ENCODE measurements around the gene GRIK2. TPM values are rescaled to one million over a fixed set of nuclear protein-coding genes. Genes with fewer than 3 reads are reported as not detected.

Gene GRIK2
- total RNA-seq, 1 experiment from 2014 or later: 0.70 TPM

DNA sequence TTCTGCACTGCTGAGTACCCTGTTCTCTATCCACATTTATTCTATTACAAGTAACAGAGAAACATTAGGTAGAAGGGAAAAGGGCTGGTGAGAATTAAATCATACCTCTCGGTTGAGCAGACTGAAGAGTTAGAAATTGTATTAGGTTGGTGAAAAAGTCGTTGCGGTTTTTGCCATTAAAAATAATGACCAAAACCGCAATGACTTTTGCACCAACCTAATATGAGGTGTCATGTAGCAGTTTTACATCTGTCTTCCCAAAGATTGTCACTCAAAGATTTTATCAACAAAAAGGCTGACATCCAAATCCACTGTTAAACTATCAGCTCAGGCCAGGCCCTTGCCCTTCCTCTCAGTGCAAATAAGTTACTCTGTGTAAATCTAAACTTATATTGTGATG is 28.3 kb upstream of the GRIK2 start:
- no peak overlapping the region for H3T11ph ChIP-seq (ENCODE audit: low read length)
- H3K14ac ChIP-seq (ENCODE audit: insufficient read depth, low read length): no peak overlapping the region
- H3K56ac ChIP-seq (ENCODE audit: insufficient read length, low read depth, low read length): no peak overlapping the region
- H3K79me1 ChIP-seq (ENCODE audit: insufficient read depth, low read depth, low read length, poor library complexity, severe bottlenecking): no peaks in the 10 kb centered on the region
- H4K91ac ChIP-seq (ENCODE audit: insufficient read length, low read depth, low read length): no peak overlapping the region
- H2AFZ ChIP-seq (ENCODE audit: low read length): no peak overlapping the region
- no peak overlapping the region for H3K4ac ChIP-seq (ENCODE audit: low read depth, low read length)
- H4K20me1 ChIP-seq (ENCODE audit: control insufficient read depth, insufficient read depth, insufficient read length): no peaks in the 10 kb centered on the region
- H3K9me3 ChIP-seq (ENCODE audit: control insufficient read depth, low read depth, low read length): no peaks in the 10 kb centered on the region
- no peak overlapping the region for H2BK20ac ChIP-seq (ENCODE audit: low read depth, low read length, poor library complexity, severe bottlenecking)
- H3K23ac ChIP-seq (ENCODE audit: insufficient read length, low read depth, low read length): no peak overlapping the region
- H3K9ac ChIP-seq (ENCODE audit: extremely low read depth, insufficient read length, low read length): no peak overlapping the region
- H4K5ac ChIP-seq (ENCODE audit: insufficient read length, low read depth, low read length): no peak overlapping the region
- H2BK5ac ChIP-seq (ENCODE audit: insufficient read length, low read length): no peak overlapping the region
- Mint-ChIP-seq H3K36me3 (ENCODE audit: insufficient read depth in 1 of 3, low read depth in 3 of 3) (no peaks in the 10 kb centered on the region), H3K4me1 (no peaks in the 10 kb centered on the region), H3K27ac (no peak overlapping the region), H3K9me3 (no peaks in the 10 kb centered on the region), H3K27me3 (ENCODE audit: low read depth) (no peaks in the 10 kb centered on the region), H3K4me3 (no peak overlapping the region)
- no CpG with 5 or more reads among the region's 4 CpGs for WGBS (ENCODE audit: extremely low coverage, insufficient read length, low lambda C conversion rate)
- no peaks in the 10 kb centered on the region for H3K27me3 ChIP-seq (ENCODE audit: insufficient read depth, low read length)
- TF ChIP-seq, protein P1, sequence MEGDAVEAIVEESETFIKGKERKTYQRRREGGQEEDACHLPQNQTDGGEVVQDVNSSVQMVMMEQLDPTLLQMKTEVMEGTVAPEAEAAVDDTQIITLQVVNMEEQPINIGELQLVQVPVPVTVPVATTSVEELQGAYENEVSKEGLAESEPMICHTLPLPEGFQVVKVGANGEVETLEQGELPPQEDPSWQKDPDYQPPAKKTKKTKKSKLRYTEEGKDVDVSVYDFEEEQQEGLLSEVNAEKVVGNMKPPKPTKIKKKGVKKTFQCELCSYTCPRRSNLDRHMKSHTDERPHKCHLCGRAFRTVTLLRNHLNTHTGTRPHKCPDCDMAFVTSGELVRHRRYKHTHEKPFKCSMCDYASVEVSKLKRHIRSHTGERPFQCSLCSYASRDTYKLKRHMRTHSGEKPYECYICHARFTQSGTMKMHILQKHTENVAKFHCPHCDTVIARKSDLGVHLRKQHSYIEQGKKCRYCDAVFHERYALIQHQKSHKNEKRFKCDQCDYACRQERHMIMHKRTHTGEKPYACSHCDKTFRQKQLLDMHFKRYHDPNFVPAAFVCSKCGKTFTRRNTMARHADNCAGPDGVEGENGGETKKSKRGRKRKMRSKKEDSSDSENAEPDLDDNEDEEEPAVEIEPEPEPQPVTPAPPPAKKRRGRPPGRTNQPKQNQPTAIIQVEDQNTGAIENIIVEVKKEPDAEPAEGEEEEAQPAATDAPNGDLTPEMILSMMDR (conservative IDR thresholded peaks at IDR 0.05): no peak
- no peaks in the 10 kb centered on the region for H3K79me2 ChIP-seq (ENCODE audit: insufficient read depth, low read length)
- H2BK120ac ChIP-seq (ENCODE audit: low read depth, low read length, poor library complexity, severe bottlenecking): no peak overlapping the region
- no peaks in the 10 kb centered on the region for H3K23me2 ChIP-seq (ENCODE audit: insufficient read length, low read depth, low read length, poor library complexity, severe bottlenecking)
- no peaks in the 10 kb centered on the region for H3K4me1 ChIP-seq (ENCODE audit: insufficient read depth, low read length)
- no peak overlapping the region for H2BK12ac ChIP-seq (ENCODE audit: insufficient read length, low read depth, low read length)
- no peak overlapping the region for H4K8ac ChIP-seq (replicated peaks; ENCODE audit: insufficient read length, low read depth, low read length)
- H2BK15ac ChIP-seq (ENCODE audit: low read depth, low read length): no peak overlapping the region
- H3K27ac ChIP-seq (ENCODE audit: insufficient read length, low read depth, low read length): no peak overlapping the region
- no peak overlapping the region for H3K4me2 ChIP-seq (ENCODE audit: insufficient read depth, insufficient read length, low read length)
- H2AK5ac ChIP-seq (ENCODE audit: insufficient read length, low read length): no peak overlapping the region
- H3K18ac ChIP-seq (ENCODE audit: insufficient read length, low read depth, low read length): no peak overlapping the region
- DNase-seq: no peak

Data from H9 (cell line).